KOPT-K1 (cell line): ENCODE measurements around the gene KIF1C.
"Not testable (repeated sequence)": the region's sequence is repeated elsewhere in the genome, so short reads cannot be mapped to it uniquely, and the experiment has no call there.

ENCODE experiments used
- H3K27ac ChIP-seq: fragments of 200-600 bp; sonication (generic); 2 replicates; pipeline ENCODE4 v1.5.1; 2016; ENCODE audit warnings: antibody characterized with exemption, mild to moderate bottlenecking, low read depth, low read length; ENCODE audit not compliant: poor library complexity, severe bottlenecking
- H3K36me3 ChIP-seq: fragments of 200-600 bp; sonication (generic); 2 replicates; pipeline ENCODE4 v1.5.1; 2017; ENCODE audit warnings: antibody characterized with exemption, mild to moderate bottlenecking, low read length, moderate library complexity; ENCODE audit not compliant: insufficient read depth
- H3K9me3 ChIP-seq: fragments of 200-600 bp; sonication (generic); 2 replicates; pipeline ENCODE4 v1.5.1; 2017; ENCODE audit warnings: antibody characterized with exemption, low read length, mild to moderate bottlenecking; ENCODE audit not compliant: insufficient read depth, poor library complexity, severe bottlenecking

The KIF1C gene

DNA sequence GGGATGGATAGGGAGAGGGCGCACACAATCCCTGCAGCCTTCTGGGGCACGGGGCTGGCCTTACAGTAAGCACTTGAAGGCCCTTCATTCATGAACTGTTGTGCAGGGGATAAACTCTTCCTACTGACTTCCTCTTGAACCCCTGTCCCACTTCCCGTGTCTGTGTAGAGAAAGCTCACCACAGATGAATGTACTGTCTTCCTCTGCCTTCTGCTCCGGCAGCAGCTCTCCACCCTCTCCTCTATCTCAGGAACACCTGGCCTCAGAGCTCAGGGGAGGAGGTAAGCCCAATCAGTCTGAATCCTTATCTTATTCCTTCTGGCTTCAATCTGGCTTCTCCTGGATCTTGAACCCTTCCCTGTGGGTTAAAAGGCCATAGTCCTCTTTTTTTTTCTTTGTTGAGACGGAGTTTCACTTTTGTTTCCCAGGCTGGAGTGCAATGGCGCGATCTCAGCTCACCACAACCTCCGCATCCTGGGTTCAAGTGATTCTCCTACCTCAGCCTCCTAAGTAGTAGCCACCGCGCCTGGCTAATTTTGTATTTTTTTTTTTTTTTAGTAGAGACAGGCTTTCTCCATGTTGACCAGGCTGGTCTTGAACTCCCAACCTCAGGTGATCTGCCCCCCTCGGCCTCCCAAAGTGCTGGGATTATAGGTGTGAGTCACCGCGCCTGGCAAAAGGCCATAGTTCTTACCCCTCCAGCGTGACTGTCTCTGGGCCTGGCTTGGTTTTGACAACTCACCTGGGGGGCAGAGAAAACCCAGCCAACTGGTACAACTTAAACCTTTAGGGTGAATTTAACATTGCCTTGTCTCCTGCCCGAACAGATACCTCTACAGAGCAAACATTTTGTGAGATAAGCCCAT, 44.6 kb downstream of the KIF1C start:
- Histone ChIP-seq H3K36me3 (no peaks in the 10 kb centered on the region), H3K9me3 (no peaks in the 10 kb centered on the region), H3K27ac (peak overlapping the region; percentile 58)

DNA sequence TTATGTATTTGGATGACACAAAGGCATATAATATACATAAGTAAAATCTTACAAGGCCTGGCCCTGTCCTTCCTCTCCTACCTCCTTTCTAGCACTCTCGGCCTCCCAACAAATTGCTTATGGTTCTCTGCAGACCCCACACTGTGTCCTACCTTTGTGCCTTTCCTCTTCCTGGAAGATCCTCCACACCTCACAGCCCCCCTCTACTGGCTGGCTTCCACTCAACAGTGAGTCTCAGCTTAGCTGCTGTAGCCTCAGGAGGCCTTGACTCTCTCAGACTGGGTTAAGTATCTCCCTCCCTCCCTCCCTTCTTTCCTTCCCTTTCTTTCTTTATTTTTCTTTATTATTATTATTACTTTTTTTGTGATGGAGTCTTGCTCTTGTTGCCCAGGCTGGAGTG, 45.8 kb downstream of the KIF1C start:
- Histone ChIP-seq H3K27ac (no peak overlapping the region), H3K36me3 (no peaks in the 10 kb centered on the region), H3K9me3 (no peaks in the 10 kb centered on the region)

DNA sequence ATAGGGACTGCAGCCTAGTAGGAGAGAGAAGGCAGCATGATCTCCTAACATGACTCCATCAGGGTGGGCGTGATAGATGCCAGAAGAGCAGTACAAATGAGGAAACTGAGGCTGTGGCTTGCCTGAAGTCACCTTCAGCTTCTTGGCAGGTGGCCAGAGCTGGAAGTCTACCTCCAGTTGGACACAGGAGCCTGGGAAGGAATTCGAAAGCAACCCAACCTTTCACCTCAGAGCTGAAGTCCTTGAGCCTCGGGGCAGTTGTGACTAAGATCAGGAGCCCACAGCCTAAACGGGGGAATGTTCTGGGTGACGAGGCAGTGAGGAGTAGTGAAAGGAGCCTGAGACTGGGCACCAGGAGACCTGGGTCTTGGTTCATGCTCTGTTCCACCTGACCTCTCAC, 46.9 kb downstream of the KIF1C start:
- H3K27ac ChIP-seq: no peak overlapping the region

DNA sequence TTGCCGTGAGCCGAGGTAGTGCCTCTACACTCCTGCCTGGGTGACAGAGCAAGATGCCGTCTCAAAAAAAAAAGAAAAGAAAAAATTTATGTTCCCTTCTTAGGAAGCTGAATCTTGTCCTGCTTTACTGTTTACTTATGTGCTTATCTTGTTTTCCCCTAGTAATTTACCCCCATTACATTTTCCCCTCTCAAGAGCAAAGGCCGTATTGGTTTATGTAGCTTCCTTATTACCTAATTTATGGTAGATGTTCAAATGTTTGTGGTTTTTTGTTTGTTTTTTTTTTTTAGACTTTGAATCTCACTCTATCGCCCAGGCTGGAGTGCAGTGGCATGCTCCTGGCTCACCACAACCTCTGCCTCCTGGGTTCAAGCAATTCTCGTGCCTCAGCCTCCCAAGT, 47.7 kb downstream of the KIF1C start:
- no peak overlapping the region for H3K27ac ChIP-seq
- H3K36me3 ChIP-seq: no peaks in the 10 kb centered on the region
- no peaks in the 10 kb centered on the region for H3K9me3 ChIP-seq

More for the DNA sequence above, 46.9 kb downstream of the KIF1C start:
- Histone ChIP-seq H3K36me3 (no peaks in the 10 kb centered on the region), H3K9me3 (no peaks in the 10 kb centered on the region)

DNA sequence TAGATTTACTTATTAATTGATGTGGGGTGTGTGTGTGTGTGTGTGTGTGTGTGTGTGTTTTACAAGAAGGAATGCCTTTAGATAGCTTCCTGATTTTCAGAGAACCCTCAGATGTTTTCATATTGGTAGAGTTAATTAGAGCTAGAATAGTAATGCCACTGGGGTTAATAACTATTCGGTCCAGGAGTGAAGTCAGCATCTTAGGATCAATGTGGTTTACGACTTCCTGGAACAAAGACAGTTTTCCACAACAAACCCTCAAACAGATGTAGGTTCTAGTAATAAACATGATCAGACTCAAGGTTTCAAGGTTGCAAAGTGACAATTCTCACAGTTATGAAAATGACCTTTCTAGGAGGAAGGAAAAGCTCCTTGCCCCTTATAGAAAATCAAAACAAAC, 49.7 kb downstream of the KIF1C start:
- Histone ChIP-seq H3K9me3 (no peaks in the 10 kb centered on the region), H3K27ac (no peak overlapping the region), H3K36me3 (no peaks in the 10 kb centered on the region)

DNA sequence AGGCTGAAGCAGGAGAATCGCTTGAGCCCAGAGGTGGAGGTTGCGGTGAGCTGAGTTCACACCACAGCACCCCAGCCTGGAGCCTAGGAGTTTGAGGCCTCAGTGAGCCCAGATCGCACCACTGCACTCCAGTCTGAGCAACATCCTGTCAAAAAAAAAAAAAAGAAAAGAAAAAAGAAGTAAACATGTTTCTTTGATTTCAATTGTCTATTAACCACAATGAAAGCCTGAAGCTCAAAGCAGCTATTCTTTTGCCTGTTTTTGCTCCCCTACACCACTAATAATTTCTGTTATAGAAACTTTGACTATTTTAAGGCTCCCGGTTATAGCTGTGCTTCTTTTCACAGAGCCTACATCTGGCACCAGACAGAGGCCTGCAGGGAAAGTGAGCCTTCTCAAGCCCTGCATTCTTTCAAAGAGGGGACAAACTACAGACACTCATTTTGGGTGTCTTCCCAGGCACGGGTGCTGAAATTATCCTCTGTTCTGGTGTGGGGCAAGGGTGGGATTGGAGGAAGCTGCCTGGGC, 51.6 kb downstream of the KIF1C start:
- Histone ChIP-seq H3K27ac (no peak overlapping the region), H3K9me3 (no peaks in the 10 kb centered on the region), H3K36me3 (no peaks in the 10 kb centered on the region)

DNA sequence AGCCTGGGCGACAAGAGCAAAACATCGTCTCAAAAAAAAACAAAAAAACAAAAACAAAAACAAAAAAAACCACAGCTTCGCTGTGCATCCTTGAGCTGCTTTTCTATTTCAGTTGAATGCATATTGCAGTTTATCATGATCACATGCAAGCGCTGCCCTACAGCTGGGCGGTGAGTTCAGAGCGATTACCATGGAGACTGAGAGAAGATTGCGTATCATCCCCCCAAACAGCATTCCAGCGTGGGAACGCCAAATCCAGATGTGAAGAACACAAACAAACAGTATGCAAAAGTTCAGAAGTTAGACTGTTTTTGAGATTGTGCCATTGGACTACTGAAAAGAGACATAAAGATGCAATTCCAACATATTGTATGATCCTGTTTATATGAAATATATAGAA, 52.5 kb downstream of the KIF1C start:
- no peaks in the 10 kb centered on the region for H3K9me3 ChIP-seq
- no peak overlapping the region for H3K27ac ChIP-seq
- no peaks in the 10 kb centered on the region for H3K36me3 ChIP-seq

DNA sequence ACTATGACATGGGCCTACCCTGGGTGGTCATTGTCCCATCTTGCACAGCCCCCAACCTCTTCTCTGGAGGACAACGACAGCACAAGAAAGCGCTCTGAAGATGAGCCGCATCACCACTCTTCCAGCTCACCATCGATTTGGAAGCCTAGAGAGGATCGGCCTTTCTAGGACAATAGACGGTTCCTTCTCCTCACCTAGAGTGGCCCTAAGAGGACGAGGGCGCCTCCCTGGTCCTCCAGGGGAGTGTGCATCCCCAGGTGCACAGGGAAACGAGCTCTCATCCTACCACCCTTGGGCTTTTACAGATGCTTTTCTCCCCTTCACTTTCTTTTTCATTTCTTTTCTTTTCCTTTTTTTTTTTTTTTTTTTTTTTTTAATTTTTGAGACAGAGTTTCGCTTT, 57.8 kb downstream of the KIF1C start:
- H3K9me3 ChIP-seq: no peaks in the 10 kb centered on the region
- no peaks in the 10 kb centered on the region for H3K36me3 ChIP-seq
- H3K27ac ChIP-seq: no peak overlapping the region

DNA sequence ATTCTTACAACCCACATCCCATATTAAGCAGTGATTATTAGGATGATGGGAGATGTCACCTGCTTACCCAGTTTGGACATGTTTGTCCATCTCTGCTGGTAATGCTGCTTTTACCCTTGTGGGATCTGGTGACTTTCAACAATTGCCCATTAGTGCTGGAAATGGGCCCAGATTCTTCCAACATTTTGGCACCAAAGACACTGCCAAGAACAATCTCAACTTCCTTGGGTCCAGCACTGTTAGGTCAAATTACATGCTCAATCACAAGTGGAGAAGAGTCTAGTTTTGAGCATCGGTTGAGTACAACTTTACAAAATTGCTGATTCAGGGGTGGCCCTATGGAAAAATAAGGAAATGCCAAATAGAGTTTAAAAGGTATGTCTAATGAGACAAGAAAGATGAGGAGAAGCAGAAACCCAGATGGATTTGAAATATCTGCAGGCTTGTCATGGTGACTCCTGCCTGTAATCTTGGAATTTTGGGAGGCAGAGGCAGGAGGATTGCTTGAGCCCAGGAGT, 67.5 kb downstream of the KIF1C start:
- H3K9me3 ChIP-seq: no peaks in the 10 kb centered on the region
- no peak overlapping the region for H3K27ac ChIP-seq
- no peaks in the 10 kb centered on the region for H3K36me3 ChIP-seq

DNA sequence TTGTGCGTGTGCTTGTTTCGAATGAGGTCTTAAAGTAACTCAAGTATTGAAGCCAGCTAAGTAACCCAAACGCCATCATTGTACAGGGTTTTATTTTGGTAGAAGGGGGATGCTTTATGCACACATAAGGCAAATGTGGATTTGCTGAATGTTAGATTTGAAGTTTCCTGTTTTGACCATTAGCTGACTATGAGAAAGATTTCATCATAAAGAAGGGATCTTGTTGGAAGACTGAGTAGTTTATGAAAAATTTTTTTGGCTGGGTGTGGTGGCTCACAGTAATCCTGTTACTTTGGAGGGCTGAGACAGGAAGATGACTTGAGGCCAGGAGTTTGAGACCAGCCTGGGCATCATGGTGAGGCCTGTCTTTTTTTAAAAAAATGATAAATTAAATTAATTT, 70.5 kb downstream of the KIF1C start:
- H3K27ac ChIP-seq: no peak overlapping the region
- no peaks in the 10 kb centered on the region for H3K36me3 ChIP-seq
- H3K9me3 ChIP-seq: no peaks in the 10 kb centered on the region

DNA sequence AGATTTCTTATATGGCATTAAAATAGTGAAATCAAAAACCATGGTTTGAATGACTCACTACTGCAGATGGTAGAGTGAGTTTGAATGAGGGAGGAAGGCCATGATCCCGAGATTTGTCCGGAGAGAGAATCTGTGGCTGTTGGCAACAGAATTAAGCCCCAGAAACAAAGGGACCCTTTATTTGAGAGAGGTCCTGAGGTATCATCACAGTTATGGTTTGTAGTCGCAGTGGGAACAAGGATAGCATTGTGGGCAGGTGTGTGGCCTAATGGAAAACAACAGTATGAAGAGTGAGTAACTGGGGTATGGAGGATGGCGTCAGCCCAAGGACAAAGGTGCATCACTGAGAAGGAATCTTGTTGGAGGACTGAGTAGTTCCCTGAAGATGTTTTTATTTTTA, 72.0 kb downstream of the KIF1C start:
- Histone ChIP-seq H3K27ac (no peak overlapping the region), H3K9me3 (no peaks in the 10 kb centered on the region), H3K36me3 (no peaks in the 10 kb centered on the region)

DNA sequence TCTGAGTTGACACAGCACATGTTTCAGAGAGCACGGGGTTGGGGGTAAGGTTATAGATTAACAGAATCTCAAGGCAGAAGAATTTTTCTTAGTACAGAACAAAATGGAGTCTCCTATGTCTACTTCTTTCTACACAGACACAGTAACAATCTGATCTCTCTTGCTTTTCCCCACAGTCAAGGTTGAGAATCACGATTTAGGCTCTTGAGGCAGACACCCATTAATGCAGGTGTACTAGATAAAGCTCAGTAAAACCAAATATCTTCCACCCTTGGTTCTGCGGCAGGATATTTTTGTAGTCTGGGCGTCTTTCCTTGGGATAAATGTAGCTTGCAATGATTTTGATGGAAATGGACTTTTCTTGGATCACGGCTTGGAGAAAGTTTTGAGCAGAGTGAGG, 77.7 kb downstream of the KIF1C start:
- not testable (repeated sequence) for H3K27ac ChIP-seq, H3K36me3 ChIP-seq, H3K9me3 ChIP-seq

DNA sequence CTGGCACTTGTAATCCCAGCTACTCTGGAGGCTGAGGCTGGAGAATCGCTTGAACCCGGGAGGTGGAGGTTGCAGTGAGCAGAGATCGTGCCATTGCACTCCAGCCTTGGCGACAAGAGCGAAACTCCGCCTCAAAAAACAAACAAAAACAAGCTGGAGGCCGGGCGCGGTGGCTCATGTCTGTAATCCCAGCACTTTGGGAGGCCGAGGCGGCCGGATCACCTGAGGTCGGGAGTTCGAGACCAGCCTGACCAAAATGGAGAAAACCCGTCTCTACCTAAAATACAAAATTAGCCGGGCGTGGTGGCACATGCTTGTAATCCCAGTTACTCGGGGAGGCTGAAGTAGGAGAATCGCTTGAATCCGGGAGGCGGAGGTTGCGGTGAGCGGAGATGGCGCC, 79.5 kb downstream of the KIF1C start:
- not testable (repeated sequence) for H3K27ac ChIP-seq, H3K36me3 ChIP-seq, H3K9me3 ChIP-seq

DNA sequence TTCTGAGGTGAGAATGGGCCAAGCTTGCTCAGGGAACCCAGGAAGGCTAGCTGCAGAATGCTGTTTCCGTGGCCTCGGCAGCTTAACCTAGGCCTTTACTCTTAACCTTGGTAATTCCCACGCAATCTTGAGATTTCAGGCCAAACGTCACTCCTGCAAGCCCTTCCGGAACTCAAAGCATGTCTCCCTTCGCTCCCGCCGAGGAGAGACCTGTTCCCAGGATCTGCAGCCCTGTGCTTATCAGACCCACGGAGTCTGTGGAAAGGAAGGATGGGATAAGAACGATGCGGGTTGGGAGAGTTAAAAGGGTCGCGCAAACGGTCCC, 80.0 kb downstream of the KIF1C start:
- no peaks in the 10 kb centered on the region for H3K9me3 ChIP-seq
- H3K27ac ChIP-seq: no peak overlapping the region
- no peaks in the 10 kb centered on the region for H3K36me3 ChIP-seq
